HCEC 1CT (cell line): ENCODE measurements around the gene BEND7.

ENCODE experiments used
- DNase-seq: peaks from one replicate; pipeline ENCODE4 v3.0.0-alpha.2; 2017

Gene BEND7

GRCh38 chr10:13518076-13518692, 10.6 kb downstream of the BEND7 start:
- DNase-seq: no peak

- no peak for DNase-seq
Measured at GRCh38 chr10:13517675-13518074, 11.1 kb downstream of the BEND7 start.

- no peak for DNase-seq
Measured at GRCh38 chr10:13516176-13516575, 12.6 kb downstream of the BEND7 start.

DNA sequence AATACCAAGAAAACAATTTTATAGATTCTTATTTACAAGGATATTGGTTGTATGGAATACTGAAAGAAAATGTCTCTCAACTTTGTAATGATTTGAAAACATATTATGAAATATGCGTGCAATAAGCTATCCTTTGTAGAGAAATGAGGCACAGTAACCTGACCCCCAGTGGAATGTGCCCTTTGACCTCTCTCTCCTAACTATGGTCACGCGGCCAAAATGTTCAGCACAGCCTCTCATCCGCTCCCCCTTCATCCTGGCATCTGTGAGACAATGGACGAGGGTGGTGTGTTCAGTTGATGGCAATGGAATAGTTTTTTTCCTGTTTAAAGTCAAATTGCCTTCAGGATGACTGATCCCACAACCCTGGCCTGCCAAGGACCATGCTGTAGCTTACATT, 13.3 kb downstream of the BEND7 start:
- DNase-seq: no peak

- DNase-seq: no peak
Measured at GRCh38 chr10:13514296-13514695, 14.5 kb downstream of the BEND7 start.

GRCh38 chr10:13512564-13512963, 16.2 kb downstream of the BEND7 start:
- no peak for DNase-seq

DNA sequence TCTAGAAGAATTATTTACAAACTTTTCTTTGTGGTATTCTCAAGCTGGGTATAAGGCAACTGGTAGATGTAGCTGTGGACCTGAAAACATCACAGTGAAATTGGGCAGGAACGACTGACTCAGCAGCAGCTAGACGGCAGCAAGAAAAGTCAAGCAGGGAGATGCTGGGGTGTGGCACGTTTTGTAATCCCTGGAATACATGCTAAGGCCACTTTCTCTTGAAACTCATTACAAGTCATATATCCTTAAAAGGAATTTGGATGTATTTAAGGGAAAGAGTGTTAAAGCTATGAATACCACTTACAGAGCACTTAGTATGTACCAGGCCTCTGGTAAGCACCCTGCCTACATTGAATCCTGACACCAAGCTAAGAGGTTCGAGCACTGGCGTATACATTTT, 17.4 kb downstream of the BEND7 start:
- DNase-seq: no peak

- DNase-seq: no peak
Measured at GRCh38 chr10:13505052-13505680, 23.6 kb downstream of the BEND7 start.

GRCh38 chr10:13503745-13504463, 24.9 kb downstream of the BEND7 start:
- peak; percentile 87 for DNase-seq

DNA sequence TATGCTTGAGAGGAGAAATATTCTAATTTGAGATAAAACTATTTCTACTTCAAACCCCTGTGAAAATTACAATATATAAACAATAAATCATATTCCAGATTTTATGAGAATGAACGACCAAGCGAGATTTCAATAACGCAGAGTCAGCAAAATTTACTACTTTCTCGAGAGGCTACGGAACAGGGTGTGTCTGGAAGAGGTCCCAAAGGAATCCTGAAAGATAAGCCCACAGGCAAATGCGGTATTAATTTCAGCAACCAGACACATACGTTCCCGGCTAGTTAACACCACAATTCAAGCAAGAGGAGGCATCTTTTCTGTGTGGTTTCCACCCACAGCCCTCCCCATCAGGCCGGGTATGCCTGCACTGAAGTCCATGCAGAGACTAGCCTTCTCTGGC, 26.4 kb downstream of the BEND7 start:
- no peak for DNase-seq

DNA sequence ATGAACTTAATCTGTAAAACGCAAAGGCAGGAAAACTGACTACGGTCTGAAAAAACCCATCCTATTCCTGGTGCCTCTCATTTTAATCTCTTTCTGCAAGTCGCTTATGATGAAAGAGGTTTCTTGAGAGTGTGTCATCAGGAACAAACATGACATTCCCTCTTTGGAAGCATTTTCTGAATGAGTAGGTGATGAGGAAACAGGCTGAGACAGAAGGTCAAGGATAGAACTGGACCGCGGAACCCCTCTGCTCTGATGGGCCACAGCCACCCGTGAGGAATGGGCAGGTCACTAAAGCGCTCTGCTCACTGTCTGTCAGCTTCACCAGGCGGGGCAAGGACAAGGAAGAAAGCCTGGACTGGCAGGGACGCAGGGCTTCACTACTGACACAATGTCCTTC, 28.6 kb downstream of the BEND7 start:
- DNase-seq: no peak

- no peak for DNase-seq
Measured at GRCh38 chr10:13499150-13499549, 29.7 kb downstream of the BEND7 start.

DNA sequence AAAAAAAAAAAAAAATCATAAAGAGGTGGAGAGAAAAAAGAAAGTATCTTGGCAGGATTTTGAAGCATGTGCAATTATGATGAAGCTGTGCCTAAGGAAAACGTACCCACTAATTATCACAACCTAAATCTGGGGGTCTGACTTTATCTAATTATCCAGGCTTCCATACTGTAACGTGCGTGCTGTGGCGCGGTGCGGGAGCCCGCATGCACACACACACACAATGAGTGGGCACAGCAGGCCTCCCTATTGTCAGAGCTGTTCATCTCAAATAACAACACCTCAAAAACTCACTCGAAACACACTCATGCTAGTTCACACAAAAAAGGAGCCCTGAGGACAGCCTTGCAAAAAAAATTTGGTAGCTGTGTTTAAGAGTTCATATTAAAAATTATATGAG, 31.9 kb downstream of the BEND7 start:
- no peak for DNase-seq

- no peak for DNase-seq
Measured at GRCh38 chr10:13496164-13496563, 32.6 kb downstream of the BEND7 start.

- DNase-seq: no peak
Measured at GRCh38 chr10:13492493-13493180, 36.2 kb downstream of the BEND7 start.

DNA sequence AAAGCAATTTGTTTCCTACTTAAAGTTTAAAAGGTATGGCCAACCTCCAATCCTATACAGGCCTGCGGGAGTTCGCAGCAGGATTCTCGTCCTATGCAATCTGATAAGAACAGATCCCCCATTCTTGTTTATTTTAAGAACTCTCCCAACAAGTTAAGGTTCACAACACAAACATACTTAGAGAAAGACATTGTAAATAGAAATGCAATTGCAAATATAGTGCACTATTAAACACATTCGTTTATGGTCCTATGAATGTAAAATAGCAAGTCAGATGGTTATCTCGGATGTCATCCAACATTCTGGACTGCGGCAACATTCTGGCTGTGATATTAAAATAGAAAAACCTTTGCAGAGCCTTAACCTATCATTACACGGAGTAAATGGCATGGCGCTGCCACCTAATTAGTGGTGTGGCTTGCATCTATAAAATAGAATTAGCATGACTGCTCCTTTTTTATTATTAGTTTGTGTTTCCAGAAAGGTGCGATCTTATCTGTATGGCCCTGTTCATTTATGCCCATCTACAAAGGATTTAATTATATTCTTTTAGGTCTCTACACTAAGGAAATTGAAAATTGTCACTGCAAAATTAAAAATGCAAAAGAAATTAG, 37.0 kb downstream of the BEND7 start:
- no peak for DNase-seq

DNA sequence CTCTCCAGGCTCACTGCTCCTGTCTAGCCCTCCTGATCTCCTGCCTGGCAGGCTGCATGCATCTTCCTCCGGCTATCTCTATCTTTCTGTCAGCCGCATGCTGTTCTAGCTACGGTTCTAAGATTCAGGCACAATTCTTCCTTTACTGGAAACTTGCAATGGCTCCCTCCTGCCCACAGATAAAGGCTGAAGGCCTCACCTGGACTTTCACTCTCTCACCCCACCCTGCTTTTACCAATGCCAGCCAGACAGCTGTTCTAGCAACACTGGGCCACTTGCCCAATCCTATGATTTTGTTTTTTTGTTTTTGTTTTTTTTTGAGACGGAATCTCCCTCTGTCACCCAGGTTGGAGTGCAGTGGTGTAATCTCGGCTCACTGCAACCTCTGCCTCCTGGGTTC, 38.3 kb downstream of the BEND7 start:
- DNase-seq: no peak

GRCh38 chr10:13489035-13489599, 39.7 kb downstream of the BEND7 start:
- no peak for DNase-seq

- peak; percentile 3 for DNase-seq
Measured at GRCh38 chr10:13485623-13486022, 43.2 kb downstream of the BEND7 start.

- DNase-seq: no peak
Measured at GRCh38 chr10:13483951-13484350, 44.9 kb downstream of the BEND7 start.

DNA sequence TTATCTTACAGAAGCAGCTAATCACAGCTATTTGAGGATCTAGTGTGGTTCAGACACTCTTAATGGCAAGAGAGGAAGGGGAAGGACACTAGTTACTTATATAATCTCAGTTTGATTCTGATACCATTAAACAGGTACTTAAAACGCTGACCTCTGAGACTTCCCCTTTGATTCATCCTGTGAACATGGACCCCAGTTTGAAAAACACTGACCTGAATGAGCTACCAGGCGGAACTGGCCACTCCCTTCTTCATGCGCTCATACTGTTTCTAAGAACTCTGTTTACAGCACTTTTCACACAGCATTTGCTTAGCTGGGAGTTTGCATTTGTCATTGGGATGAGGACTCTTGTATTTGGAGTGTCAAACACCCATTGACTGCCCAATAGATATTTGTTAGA, 45.7 kb downstream of the BEND7 start:
- no peak for DNase-seq

DNA sequence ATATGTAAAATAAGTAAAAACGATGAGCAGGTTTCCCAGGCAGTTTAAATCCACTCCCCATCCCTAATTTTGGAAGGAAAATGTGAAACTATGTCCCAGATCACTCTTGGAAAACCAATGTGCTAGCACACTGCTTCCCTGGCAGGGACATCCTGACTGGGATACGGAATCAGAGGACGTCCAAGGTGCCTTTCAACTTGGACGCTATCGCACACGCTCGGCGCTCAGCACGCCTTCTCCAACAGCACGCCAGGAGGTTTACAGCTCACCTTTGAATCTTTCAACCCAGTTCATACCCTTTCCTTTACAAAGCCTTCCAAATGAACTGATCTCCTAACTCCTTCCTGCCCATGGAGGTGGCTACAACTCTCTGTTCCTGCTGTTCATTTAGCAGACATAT, 47.1 kb downstream of the BEND7 start:
- DNase-seq: no peak

DNA sequence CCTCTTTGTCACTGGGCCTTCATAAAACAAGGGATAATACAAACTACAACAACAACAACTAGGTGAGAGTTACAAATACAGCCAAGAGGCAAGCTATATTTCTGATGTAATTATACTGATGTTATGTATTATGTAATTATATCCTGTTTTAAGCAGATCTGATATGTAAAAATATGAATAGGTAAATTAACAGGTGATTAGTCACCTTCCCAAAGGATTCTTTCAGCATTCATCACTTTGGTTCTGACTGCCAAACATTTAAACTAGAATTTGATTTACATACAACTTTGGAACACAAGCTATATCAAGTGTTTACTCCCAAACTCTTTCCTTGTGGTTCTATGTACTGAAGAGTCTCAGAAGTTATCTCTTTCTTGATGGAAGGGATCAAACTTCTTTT, 53.7 kb downstream of the BEND7 start:
- no peak for DNase-seq
